Parathyroid adenoma (tissue), 2 donors: Measurements from ENCODE around the gene ZNF169.
"Not testable (repeated sequence)": the region's sequence is repeated elsewhere in the genome, so short reads cannot be mapped to it uniquely, and the experiment has no call there.

ENCODE experiments used
- H2AFZ ChIP-seq: fragments of 300-600 bp; sonication (generic); one replicate; pipeline ENCODE4 v1.7.0; 2017; ENCODE audit warnings: antibody characterized with exemption, mild to moderate bottlenecking
- H3K27ac ChIP-seq: fragments of 300-600 bp; sonication (generic); one replicate; pipeline ENCODE4 v1.7.0; 2017
- H3K27me3 ChIP-seq: fragments of 300-600 bp; sonication (generic); one replicate; pipeline ENCODE4 v1.7.0; 2017; ENCODE audit warnings: low read length; ENCODE audit not compliant: control insufficient read depth, insufficient read depth
- H3K36me3 ChIP-seq: fragments of 300-600 bp; sonication (generic); one replicate; pipeline ENCODE4 v1.7.0; 2017; ENCODE audit warnings: low read length; ENCODE audit not compliant: control insufficient read depth, insufficient read depth
- H3K4me1 ChIP-seq: fragments of 300-600 bp; sonication (generic); one replicate; pipeline ENCODE4 v1.7.0; 2017; ENCODE audit warnings: control low read depth
- H3K4me2 ChIP-seq: fragments of 300-600 bp; sonication (generic); one replicate; pipeline ENCODE4 v1.7.0; 2017; ENCODE audit warnings: low read length
- H3K4me3 ChIP-seq: fragments of 300-600 bp; sonication (generic); one replicate; pipeline ENCODE4 v1.7.0; 2017; ENCODE audit warnings: low read depth, low read length
- H3K79me2 ChIP-seq: fragments of 300-600 bp; sonication (generic); one replicate; pipeline ENCODE4 v1.7.0; 2017; ENCODE audit warnings: control low read depth
- H3K9ac ChIP-seq: fragments of 300-600 bp; sonication (generic); one replicate; pipeline ENCODE4 v1.7.0; 2017; ENCODE audit warnings: mild to moderate bottlenecking
- H3K9me3 ChIP-seq: fragments of 300-600 bp; sonication (generic); one replicate; pipeline ENCODE4 v1.7.0; 2017; ENCODE audit warnings: low read length; ENCODE audit not compliant: control insufficient read depth
- donor health status: primary hyperparathyroidism.

ZNF169 gene

GRCh38 chr9:94322342-94322940 lies 63.3 kb downstream of the ZNF169 start:
- not testable (repeated sequence) for H3K4me2 ChIP-seq, H3K27ac ChIP-seq, H2AFZ ChIP-seq, H3K4me1 ChIP-seq, H3K9me3 ChIP-seq, H3K4me3 ChIP-seq, H3K9ac ChIP-seq, H3K79me2 ChIP-seq, H3K36me3 ChIP-seq, H3K27me3 ChIP-seq

GRCh38 chr9:94323153-94323798 lies 64.2 kb downstream of the ZNF169 start:
- not testable (repeated sequence) for H3K9ac ChIP-seq, H3K27me3 ChIP-seq, H3K4me3 ChIP-seq, H3K79me2 ChIP-seq, H2AFZ ChIP-seq, H3K9me3 ChIP-seq, H3K4me1 ChIP-seq, H3K27ac ChIP-seq, H3K36me3 ChIP-seq, H3K4me2 ChIP-seq

GRCh38 chr9:94325583-94325982 lies 66.5 kb downstream of the ZNF169 start:
- H3K36me3 ChIP-seq, H2AFZ ChIP-seq, H3K27ac ChIP-seq, H3K79me2 ChIP-seq, H3K9me3 ChIP-seq, H3K4me1 ChIP-seq, H3K4me2 ChIP-seq, H3K4me3 ChIP-seq, H3K9ac ChIP-seq, H3K27me3 ChIP-seq: not testable (repeated sequence)

- not testable (repeated sequence) for H3K27ac ChIP-seq, H3K9ac ChIP-seq, H2AFZ ChIP-seq, H3K36me3 ChIP-seq, H3K27me3 ChIP-seq, H3K4me1 ChIP-seq, H3K9me3 ChIP-seq, H3K79me2 ChIP-seq, H3K4me3 ChIP-seq, H3K4me2 ChIP-seq
Observed at GRCh38 chr9:94328544-94328943, 69.4 kb downstream of the ZNF169 start, which contains the start of gene NUTM2F. TSS of gene NUTM2F (minus strand) at chr9:94328644. CDS start at chr9:94328623, 21 bp downstream.

GRCh38 chr9:94336445-94336844 lies 77.3 kb downstream of the ZNF169 start:
- H3K9me3 ChIP-seq, H3K4me1 ChIP-seq, H2AFZ ChIP-seq, H3K36me3 ChIP-seq, H3K79me2 ChIP-seq, H3K27ac ChIP-seq, H3K4me3 ChIP-seq, H3K4me2 ChIP-seq, H3K27me3 ChIP-seq, H3K9ac ChIP-seq: not testable (repeated sequence)

GRCh38 chr9:94338723-94339122 lies 79.6 kb downstream of the ZNF169 start:
- H3K36me3 ChIP-seq, H3K4me1 ChIP-seq, H3K27me3 ChIP-seq, H2AFZ ChIP-seq, H3K9me3 ChIP-seq, H3K27ac ChIP-seq, H3K4me3 ChIP-seq, H3K4me2 ChIP-seq, H3K9ac ChIP-seq, H3K79me2 ChIP-seq: not testable (repeated sequence)

- H2AFZ ChIP-seq, H3K27me3 ChIP-seq, H3K4me3 ChIP-seq, H3K4me1 ChIP-seq, H3K36me3 ChIP-seq, H3K27ac ChIP-seq, H3K9ac ChIP-seq, H3K9me3 ChIP-seq, H3K79me2 ChIP-seq, H3K4me2 ChIP-seq: not testable (repeated sequence)
Observed at GRCh38 chr9:94339657-94340056, 80.6 kb downstream of the ZNF169 start.

GRCh38 chr9:94340750-94341149 lies 81.7 kb downstream of the ZNF169 start:
- not testable (repeated sequence) for H3K79me2 ChIP-seq, H3K9me3 ChIP-seq, H3K4me2 ChIP-seq

GRCh38 chr9:94341703-94342102 lies 82.6 kb downstream of the ZNF169 start:
- not testable (repeated sequence) for H3K4me1 ChIP-seq, H3K4me2 ChIP-seq, H3K36me3 ChIP-seq, H3K27ac ChIP-seq, H2AFZ ChIP-seq, H3K79me2 ChIP-seq, H3K9me3 ChIP-seq, H3K27me3 ChIP-seq, H3K4me3 ChIP-seq, H3K9ac ChIP-seq

More at GRCh38 chr9:94340750-94341149, 81.7 kb downstream of the ZNF169 start:
- H3K4me1 ChIP-seq, H3K4me3 ChIP-seq, H3K27me3 ChIP-seq, H3K27ac ChIP-seq, H2AFZ ChIP-seq, H3K9ac ChIP-seq, H3K36me3 ChIP-seq: not testable (repeated sequence)

- H3K4me1 ChIP-seq, H3K4me2 ChIP-seq, H3K9me3 ChIP-seq, H3K4me3 ChIP-seq, H3K27ac ChIP-seq, H3K9ac ChIP-seq, H3K27me3 ChIP-seq, H2AFZ ChIP-seq, H3K36me3 ChIP-seq, H3K79me2 ChIP-seq: not testable (repeated sequence)
Observed at GRCh38 chr9:94347451-94347850, 88.4 kb downstream of the ZNF169 start.

- H3K27ac ChIP-seq, H3K9me3 ChIP-seq, H3K36me3 ChIP-seq, H2AFZ ChIP-seq, H3K4me1 ChIP-seq, H3K27me3 ChIP-seq, H3K9ac ChIP-seq, H3K79me2 ChIP-seq, H3K4me3 ChIP-seq, H3K4me2 ChIP-seq: not testable (repeated sequence)
Observed at GRCh38 chr9:94348754-94349153, 89.7 kb downstream of the ZNF169 start.
